ENCODE data around the gene ANKRD12.

The ANKRD12 gene

DNA sequence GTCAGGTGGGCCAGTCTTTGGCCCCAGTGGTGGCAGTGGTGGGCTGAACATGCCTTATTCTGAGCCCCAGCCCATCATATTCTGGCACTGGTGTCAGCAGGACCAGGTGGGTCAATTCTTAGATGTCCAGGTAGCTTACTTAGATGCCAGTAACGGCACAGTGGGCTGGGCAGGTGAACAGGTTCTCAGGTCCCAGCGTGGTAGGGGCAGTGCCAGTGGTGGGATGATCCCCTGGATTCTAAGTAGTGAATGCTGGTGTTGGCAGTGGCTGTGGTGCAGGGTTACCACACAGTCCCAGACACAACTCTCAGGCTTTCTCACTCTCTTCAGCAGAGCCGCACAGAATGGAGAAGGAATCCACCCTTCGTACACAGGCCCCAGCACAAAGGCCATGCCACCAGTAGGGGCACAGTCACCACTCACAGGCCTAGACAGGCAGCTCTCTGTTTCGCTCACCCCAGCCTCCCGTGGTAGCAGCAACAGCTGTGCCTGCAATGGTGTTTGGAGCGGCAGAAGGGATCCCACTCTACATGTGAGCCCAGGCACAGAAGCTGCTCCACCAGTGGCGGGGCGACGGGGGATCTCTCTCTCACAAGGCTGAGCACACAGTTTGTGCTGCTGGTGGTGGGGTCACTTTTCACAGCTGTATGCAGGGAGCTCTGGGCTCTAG is 97.3 kb downstream of the ANKRD12 start:
- Histone ChIP-seq H3K4me3 (no peak overlapping the region), H3K27ac (no peak overlapping the region)
- no peak for DNase-seq (ENCODE audit: low spot score)
- TF ChIP-seq, protein P1, sequence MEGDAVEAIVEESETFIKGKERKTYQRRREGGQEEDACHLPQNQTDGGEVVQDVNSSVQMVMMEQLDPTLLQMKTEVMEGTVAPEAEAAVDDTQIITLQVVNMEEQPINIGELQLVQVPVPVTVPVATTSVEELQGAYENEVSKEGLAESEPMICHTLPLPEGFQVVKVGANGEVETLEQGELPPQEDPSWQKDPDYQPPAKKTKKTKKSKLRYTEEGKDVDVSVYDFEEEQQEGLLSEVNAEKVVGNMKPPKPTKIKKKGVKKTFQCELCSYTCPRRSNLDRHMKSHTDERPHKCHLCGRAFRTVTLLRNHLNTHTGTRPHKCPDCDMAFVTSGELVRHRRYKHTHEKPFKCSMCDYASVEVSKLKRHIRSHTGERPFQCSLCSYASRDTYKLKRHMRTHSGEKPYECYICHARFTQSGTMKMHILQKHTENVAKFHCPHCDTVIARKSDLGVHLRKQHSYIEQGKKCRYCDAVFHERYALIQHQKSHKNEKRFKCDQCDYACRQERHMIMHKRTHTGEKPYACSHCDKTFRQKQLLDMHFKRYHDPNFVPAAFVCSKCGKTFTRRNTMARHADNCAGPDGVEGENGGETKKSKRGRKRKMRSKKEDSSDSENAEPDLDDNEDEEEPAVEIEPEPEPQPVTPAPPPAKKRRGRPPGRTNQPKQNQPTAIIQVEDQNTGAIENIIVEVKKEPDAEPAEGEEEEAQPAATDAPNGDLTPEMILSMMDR (IDR thresholded peaks at IDR 0.05) = no peak

DNA sequence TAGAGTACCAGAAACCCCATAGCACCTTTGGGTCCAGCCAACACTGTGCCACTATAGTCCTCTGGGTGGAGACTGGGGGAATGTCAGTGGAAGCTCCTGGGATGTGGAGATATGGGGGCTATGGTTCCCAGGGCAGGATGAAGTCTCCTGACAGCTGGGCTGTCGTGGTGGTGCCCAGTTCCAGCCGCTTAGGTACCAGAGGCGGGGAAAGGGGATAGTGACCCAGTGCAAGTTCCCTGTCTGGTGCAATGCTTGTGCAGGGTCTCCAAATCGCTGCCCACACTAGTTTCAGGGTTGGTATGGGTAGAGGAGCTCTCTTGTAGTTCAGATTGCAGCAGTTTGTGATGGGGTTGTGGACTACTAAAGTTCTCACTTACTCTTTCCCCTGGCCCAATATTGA is 97.9 kb downstream of the ANKRD12 start:
- Histone ChIP-seq H3K4me3 (no peak overlapping the region), H3K27ac (no peak overlapping the region)
- DNase-seq (ENCODE audit: low spot score) = no peak
- TF ChIP-seq, protein P1 (IDR thresholded peaks at IDR 0.05) = no peak

DNA sequence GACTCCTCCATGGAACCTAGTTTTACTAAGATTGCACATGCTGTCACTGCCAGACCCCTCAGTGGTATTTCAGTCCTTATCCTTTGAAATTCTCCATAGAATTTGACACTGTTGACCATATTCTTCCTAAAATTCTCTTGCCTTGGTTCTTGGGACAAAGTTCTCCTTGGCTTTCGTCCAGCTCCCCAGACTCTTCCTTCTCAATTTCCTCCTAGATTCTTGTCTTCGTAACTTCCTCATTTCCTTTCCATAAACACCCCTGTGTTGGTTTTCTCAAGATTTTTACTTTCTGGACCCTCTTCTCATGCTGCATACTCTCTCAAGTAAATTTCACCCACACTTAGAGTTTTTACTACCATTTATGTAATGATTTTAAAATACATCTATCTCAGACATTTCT is 101.4 kb downstream of the ANKRD12 start:
- Histone ChIP-seq H3K27ac (no peak overlapping the region), H3K4me3 (no peak overlapping the region)
- TF ChIP-seq, protein P1 (IDR thresholded peaks at IDR 0.05) = no peak
- DNase-seq (ENCODE audit: low spot score) = no peak

DNA sequence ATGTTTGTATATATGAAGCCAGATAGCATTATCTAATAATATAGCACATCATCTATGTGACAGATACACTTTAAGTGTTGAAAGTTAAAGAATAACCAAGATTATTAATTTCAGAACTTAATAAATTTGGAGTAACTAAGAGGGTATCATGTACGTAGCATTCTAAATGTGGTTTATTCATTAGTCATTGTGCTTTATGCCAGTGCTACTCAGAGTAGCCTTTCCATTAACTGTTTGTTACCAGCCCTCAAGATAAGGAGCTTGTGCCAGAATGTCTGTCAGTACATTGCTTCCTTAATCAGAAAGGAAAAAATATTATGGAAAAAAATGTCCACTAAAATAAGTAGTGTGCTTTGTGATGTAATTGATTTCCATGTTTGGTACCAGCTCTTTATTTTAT is 103.1 kb downstream of the ANKRD12 start:
- H3K4me3 ChIP-seq = no peak overlapping the region
- H3K27ac ChIP-seq = no peak overlapping the region
- TF ChIP-seq, protein P1 (IDR thresholded peaks at IDR 0.05) = no peak
- DNase-seq (ENCODE audit: low spot score) = no peak

DNA sequence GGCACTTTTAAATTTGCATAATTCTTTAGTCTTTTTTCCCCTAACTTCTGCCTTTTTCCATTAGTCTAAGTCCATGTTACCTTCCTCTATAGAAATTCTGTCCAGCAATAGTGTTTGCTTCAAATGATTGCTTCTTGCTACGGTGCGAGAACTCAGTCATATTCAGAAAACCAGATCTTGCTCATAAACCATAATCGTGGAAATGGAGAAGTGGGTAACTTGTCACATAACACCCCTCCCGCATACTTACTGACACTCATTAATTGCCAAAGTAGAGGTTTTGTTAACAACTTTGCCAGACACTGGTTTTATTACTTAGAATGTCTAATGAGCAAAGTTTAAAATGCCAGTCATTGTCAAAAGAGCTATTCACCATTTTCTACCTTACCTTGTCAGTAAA is 103.7 kb downstream of the ANKRD12 start:
- H3K4me3 ChIP-seq = no peak overlapping the region
- TF ChIP-seq, protein P1 (IDR thresholded peaks at IDR 0.05) = no peak
- no peak for DNase-seq (ENCODE audit: low spot score)

DNA sequence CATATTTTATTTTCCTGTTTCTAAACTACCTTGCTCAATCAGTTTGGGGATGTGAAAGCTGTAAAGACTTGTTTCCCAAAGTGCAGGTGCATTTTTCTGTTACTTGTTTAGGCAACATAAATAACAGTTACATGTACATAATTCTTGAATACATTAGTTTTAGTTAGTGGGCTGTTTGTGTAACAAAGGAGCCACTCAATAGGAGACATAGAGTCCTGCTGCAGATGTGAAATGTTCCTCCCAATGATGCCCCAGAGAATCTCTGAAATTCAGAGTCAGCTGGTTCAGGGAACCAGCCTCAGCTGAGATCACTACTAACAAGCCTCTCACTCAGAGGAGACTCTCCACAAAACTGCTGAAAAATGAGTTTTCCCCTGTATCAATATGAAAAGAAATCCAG is 106.4 kb downstream of the ANKRD12 start:
- H3K4me3 ChIP-seq = no peak overlapping the region
- DNase-seq (ENCODE audit: low spot score) = no peak
- TF ChIP-seq, protein P1 (IDR thresholded peaks at IDR 0.05) = no peak
- no peak overlapping the region for H3K27ac ChIP-seq

More for the DNA sequence above, 103.7 kb downstream of the ANKRD12 start:
- H3K27ac ChIP-seq = no peak overlapping the region

DNA sequence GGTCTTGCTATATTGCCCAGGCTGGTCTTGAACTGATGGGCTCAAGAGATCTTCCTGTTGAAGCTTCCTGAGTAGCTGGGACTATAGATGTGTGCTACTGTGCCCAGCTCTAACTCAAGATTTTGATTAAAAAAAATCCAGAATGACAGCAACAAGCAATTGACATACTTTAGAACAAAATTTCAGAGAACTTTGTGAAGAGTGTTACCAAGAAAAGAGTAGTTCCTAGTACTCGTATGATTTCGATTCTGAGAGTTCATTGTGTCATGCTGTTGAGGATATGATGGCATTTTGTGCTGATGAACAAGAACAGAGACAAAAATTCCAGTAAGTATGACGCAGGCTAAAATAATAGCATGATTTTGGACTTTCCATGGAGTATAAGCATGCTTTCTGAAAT is 107.8 kb downstream of the ANKRD12 start:
- no peak overlapping the region for H3K4me3 ChIP-seq
- no peak for DNase-seq (ENCODE audit: low spot score)
- no peak overlapping the region for H3K27ac ChIP-seq
- TF ChIP-seq, protein P1 (IDR thresholded peaks at IDR 0.05) = no peak
